Upper lobe of left lung (tissue), 4 donors: Measurements from ENCODE around the gene GRB10.

Source experiments
- CTCF ChIP-seq, 6 experiments: fragments of 450-650 bp in 4 of 6; fragments of 200-600 bp in 2 of 6; sonication (generic) in 2 of 6; IDR thresholded peaks; one replicate each; pipeline ENCODE4 v1.5.1; 2016 to 2019; ENCODE audit warnings: antibody characterized with exemption in 6 of 6
- EP300 ChIP-seq, 4 donors: sonication (generic); formaldehyde crosslinking; IDR thresholded peaks; one replicate each; pipeline ENCODE4 v1.5.1; 2017; ENCODE audit warnings: antibody characterized with exemption in 4 of 4, control low read depth in 2 of 4
- POLR2A ChIP-seq, 4 donors: fragments of 450-650 bp; IDR thresholded peaks; one replicate each; pipeline ENCODE4 v1.5.1; 2016 to 2017; ENCODE audit warnings: antibody characterized with exemption in 4 of 4, mild to moderate bottlenecking in 2 of 4
- POLR2AphosphoS5 ChIP-seq, 2 donors: sonication (generic); formaldehyde crosslinking; IDR thresholded peaks; one replicate each; pipeline ENCODE4 v1.5.1; 2017; ENCODE audit warnings: antibody characterized with exemption in 2 of 2

GRCh38 chr7:50592940-50593339 lies 189.8 kb downstream of the GRB10 start:
- TF ChIP-seq CTCF (IDR thresholded peaks at IDR 0.05) (no peak), POLR2AphosphoS5 (IDR thresholded peaks at IDR 0.05) (no peak), POLR2A (IDR thresholded peaks at IDR 0.05) (no peak), EP300 (IDR thresholded peaks at IDR 0.05) (no peak)
